Type B pancreatic cell (in vitro differentiated cells): ENCODE data around the gene THAP8. TPM values are rescaled to one million over a fixed set of nuclear protein-coding genes. Genes with fewer than 3 reads are reported as not detected.

ENCODE experiments used
- DNase-seq: peaks from one replicate; pipeline ENCODE4 v3.0.0; 2021; ENCODE audit warnings: mixed read lengths; ENCODE audit not compliant: unreplicated experiment; ENCODE audit errors: extremely low spot score
- H3K27ac Mint-ChIP-seq: 2 replicates; pipeline ENCODE4 v1.8.0; 2021; ENCODE audit warnings: mild to moderate bottlenecking, mixed read lengths
- H3K27me3 Mint-ChIP-seq: 2 replicates; pipeline ENCODE4 v1.8.0; 2021; ENCODE audit warnings: mixed read lengths
- H3K36me3 Mint-ChIP-seq: 2 replicates; pipeline ENCODE4 v1.8.0; 2021; ENCODE audit warnings: mixed read lengths
- H3K4me1 Mint-ChIP-seq: one replicate; pipeline ENCODE4 v1.8.0; 2021; ENCODE audit warnings: mixed read lengths; ENCODE audit not compliant: unreplicated experiment
- H3K4me3 Mint-ChIP-seq: 2 replicates; pipeline ENCODE4 v1.8.0; 2021; ENCODE audit warnings: mild to moderate bottlenecking, mixed read lengths
- H3K9me3 Mint-ChIP-seq: 2 replicates; pipeline ENCODE4 v1.8.0; 2021; ENCODE audit warnings: mixed read lengths
- long read RNA-seq: library from polyadenylated mRNA; unstranded; transcript quantifications from one replicate; pipeline ENCODE4 v2.0.0, GENCODE V29; 2020
- total RNA-seq: library from RNA; stranded (reverse); gene quantifications from 2 replicates; pipeline ENCODE4 v1.2.1, GENCODE V29; 2021; ENCODE audit warnings: low replicate concordance
- TF ChIP-seq, protein P1 (sequence below): fragments of 200-600 bp; sonication (generic); conservative IDR thresholded peaks from 2 replicates; pipeline ENCODE4 v1.5.0; 2021; ENCODE audit warnings: antibody characterized with exemption, mild to moderate bottlenecking

The THAP8 gene, protein sequence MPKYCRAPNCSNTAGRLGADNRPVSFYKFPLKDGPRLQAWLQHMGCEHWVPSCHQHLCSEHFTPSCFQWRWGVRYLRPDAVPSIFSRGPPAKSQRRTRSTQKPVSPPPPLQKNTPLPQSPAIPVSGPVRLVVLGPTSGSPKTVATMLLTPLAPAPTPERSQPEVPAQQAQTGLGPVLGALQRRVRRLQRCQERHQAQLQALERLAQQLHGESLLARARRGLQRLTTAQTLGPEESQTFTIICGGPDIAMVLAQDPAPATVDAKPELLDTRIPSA
- 4.9 and 6.4 TPM in 2 replicates for total RNA-seq
- long read RNA-seq, partial matches to known transcripts, result 0 of 2 reads
- long read RNA-seq, other reads (novel, unspliced or antisense), result 2 of 2 reads

DNA sequence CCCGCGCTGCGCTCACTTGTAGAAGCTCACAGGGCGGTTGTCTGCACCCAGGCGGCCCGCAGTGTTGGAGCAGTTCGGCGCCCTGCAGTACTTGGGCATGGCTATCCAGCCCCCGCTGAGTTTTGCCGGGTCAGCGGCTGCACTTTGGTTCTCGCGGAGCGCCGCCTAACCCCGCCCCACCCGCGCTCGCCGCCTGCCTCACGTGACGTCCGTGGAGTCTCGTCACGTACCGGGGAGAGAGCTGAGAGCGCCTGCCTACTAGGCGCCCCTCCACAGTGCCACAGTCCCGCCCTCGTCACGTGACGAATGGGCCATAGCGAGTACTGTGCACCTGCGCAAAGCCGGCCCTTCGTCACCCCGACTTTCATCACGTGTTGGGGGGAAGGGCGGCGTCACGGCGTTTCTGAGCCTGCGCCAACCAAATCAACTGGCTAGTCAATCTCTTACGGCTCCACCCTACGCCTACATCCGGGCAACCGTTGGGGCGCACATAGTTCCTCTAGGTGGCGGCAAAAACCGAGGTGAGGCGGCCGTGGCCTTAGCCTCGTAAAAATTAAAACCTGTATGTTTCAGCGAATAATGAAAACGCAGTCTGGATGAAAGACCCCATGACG is at the start of gene THAP8:
Gene THAP8 (minus strand): TSS at position 167 of the 614 bp plus-strand sequence. CDS start 68 bp downstream, at position 99.
- Mint-ChIP-seq H3K9me3 (no peaks in the 10 kb centered on the region), H3K36me3 (no peaks in the 10 kb centered on the region), H3K4me1 (peaks cover 10% of the 10 kb centered on the region), H3K27ac (peak within 1 kb of the TSS; percentile 98), H3K4me3 (peak within 1 kb of the TSS; percentile 100), H3K27me3 (no peaks in the 10 kb centered on the region)
- peak; percentile 99 for DNase-seq
- TF ChIP-seq, protein P1, sequence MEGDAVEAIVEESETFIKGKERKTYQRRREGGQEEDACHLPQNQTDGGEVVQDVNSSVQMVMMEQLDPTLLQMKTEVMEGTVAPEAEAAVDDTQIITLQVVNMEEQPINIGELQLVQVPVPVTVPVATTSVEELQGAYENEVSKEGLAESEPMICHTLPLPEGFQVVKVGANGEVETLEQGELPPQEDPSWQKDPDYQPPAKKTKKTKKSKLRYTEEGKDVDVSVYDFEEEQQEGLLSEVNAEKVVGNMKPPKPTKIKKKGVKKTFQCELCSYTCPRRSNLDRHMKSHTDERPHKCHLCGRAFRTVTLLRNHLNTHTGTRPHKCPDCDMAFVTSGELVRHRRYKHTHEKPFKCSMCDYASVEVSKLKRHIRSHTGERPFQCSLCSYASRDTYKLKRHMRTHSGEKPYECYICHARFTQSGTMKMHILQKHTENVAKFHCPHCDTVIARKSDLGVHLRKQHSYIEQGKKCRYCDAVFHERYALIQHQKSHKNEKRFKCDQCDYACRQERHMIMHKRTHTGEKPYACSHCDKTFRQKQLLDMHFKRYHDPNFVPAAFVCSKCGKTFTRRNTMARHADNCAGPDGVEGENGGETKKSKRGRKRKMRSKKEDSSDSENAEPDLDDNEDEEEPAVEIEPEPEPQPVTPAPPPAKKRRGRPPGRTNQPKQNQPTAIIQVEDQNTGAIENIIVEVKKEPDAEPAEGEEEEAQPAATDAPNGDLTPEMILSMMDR, result peak; percentile 68

DNA sequence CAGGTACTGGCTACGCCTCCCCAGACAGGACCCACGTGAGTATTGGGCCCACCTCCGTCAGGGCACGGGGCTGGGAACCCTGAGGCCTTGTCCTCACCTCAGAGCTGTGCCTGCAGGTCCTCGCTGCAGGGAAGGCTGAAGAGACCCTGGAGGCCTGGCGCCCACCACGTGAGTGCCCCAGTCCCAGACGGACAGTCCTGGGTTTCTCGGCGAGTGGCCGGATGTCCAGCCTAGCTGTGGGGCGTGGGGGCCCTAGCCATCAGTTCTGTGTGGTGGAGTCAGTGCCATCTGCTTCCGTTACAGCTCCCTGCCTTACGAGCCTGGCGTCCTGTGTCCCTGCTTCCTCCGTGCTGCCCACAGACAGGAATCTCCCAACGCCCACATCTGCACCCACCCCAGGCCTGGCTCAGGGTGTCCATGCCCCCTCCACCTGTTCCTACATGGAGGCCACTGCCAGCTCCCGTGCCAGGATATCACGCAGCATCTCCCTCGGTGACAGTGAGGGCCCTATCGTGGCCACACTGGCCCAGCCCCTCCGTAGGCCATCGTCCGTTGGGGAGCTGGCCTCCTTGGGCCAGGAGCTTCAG is 49.0 kb upstream of the THAP8 start:
- Mint-ChIP-seq H3K27ac (no peak overlapping the region), H3K36me3 (no peaks in the 10 kb centered on the region), H3K27me3 (no peaks in the 10 kb centered on the region), H3K4me3 (no peak overlapping the region), H3K9me3 (no peaks in the 10 kb centered on the region), H3K4me1 (no peaks in the 10 kb centered on the region)
- TF ChIP-seq, protein P1, result no peak
- no peak for DNase-seq

DNA sequence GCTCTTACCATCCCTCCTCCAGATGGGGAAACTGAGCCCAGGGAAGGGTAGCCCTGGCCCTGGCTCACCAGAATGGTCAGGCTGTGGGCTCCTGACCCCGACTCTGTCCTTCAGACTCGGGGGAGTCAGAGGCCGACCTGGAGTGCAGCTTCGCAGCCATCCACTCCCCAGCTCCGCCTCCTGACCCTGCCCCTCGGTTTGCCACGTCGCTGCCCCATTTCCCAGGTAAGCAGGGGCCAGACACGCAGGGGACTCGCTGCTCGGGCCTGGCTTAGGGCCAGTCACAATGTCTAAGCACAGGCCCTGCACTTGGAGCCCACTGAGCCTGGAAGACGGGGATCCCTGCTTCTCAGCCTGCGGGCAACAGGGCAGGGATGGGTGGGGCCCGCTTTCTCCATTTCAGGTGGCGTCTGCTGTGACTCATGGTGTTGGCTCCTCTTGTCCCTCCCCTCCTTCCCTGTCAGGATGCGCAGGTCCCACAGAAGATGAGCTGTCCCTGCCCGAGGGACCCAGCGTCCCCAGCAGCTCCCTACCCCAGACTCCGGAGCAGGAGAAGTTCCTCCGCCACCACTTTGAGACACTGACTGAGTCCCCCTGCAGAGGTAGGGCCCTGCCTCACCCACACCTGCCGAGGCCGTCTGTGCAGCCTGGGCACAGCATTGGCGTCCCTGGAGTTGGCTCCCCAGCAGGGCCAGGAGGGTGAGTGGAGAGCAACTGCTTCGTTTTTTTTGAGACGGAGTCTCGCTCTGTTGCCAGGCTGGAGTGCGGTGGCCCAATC is 47.7 kb upstream of the THAP8 start:
- TF ChIP-seq, protein P1, result no peak
- H3K4me3 Mint-ChIP-seq, result no peak overlapping the region
- no peaks in the 10 kb centered on the region for H3K4me1 Mint-ChIP-seq
- H3K36me3 Mint-ChIP-seq, result no peaks in the 10 kb centered on the region
- H3K27me3 Mint-ChIP-seq, result no peaks in the 10 kb centered on the region
- no peaks in the 10 kb centered on the region for H3K9me3 Mint-ChIP-seq
- H3K27ac Mint-ChIP-seq, result no peak overlapping the region
- DNase-seq, result no peak

DNA sequence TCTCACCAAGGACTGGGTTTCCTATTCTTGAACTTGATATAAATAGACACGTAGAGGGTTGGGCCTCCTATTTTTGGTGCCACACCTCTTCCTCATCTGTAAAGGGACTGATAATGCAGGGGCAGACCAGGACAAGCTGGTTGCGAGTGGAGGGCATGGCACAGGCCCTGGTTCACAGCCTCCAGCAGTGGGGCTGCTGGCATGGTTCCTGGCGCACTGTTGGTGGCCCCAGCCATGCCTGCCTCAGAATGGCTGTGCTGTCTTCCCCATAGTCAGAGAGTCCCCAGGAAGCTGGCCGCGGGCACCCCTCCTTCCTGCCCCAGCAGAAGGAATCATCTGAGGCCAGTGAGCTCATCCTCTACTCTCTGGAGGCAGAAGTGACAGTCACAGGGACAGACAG is 46.4 kb upstream of the THAP8 start:
- H3K27me3 Mint-ChIP-seq, result no peaks in the 10 kb centered on the region
- H3K4me3 Mint-ChIP-seq, result no peak overlapping the region
- no peak overlapping the region for H3K27ac Mint-ChIP-seq
- no peaks in the 10 kb centered on the region for H3K9me3 Mint-ChIP-seq
- H3K4me1 Mint-ChIP-seq, result no peaks in the 10 kb centered on the region
- no peak for DNase-seq
- no peaks in the 10 kb centered on the region for H3K36me3 Mint-ChIP-seq
- TF ChIP-seq, protein P1, result no peak

DNA sequence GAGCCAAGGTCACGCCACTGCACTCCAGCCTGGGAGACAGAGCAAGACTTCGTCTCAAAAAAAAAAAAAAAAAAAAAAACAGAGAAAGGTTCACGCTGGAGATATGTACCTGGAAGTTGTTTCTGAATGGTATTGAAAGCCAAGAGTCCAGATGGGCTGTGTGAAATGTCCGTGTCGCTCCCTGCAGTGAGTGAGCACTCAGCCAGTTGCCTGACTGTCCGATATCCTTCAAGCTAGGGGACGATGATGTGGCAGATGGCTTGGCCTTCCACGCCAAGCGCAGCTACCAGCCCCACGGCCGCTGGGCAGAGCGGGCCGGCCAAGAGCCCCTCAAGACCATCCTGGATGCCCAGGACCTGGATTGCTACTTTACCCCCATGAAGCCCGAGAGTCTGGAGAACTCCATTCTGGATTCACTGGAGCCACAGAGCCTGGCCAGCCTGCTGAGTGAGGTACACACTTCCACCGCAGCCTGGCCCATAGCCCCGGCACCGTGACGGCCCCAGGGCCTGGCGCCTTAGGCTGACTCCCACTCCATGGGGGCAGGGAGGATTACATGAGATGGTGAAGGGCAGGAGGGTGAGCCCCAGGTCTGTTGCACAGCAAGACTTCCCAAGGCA is 45.2 kb upstream of the THAP8 start:
- H3K36me3 Mint-ChIP-seq, result no peaks in the 10 kb centered on the region
- H3K4me1 Mint-ChIP-seq, result no peaks in the 10 kb centered on the region
- no peaks in the 10 kb centered on the region for H3K27me3 Mint-ChIP-seq
- no peak overlapping the region for H3K4me3 Mint-ChIP-seq
- H3K9me3 Mint-ChIP-seq, result no peaks in the 10 kb centered on the region
- DNase-seq, result no peak
- no peak overlapping the region for H3K27ac Mint-ChIP-seq
- TF ChIP-seq, protein P1, result no peak
